Measurements from ENCODE around the gene AKAP11.

Gene AKAP11

DNA sequence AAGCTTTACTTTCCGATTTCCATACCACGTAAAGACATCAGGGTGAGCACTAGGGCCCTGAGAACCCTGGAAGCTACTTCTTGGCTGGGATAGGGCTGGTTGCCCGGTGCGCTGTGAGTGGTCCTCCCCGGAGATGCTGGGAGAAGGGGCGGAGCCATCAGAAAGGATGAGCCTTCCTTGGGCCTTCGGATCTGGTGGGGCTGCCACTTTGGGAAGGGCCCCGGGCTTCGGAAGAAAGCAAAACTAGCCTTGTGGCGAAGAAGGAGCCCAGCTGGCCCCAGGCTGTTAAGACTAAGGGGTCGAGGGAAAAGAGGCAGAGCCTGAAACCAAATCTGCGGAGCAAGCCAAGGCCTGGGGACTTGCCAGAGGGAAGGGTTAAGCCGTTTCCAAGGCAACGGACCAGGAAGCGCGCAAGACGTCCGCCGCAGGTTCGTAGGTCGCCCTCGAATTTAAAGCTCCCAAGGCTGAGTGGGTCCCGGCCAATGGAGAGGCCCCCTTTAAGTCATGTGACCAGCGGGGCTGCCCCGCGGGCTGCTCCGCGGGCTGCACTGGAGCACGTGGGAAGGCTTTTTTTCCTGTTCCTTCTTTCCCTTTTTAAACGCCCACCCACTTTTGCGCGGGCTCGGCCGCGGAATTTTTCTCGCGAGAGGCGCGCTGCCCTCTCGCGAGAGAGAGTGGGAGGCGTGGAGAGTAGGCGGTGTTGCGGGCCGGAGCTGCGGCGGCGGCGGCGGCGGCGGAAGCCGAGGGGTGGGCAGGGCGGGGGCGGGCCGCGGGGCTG lies 426 bp upstream of the AKAP11 start:
- peak overlapping the region; percentile 84 for H3K4me3 ChIP-seq (ENCODE audit: low read length)
- TF ChIP-seq CTCF (conservative IDR thresholded peaks at IDR 0.05; ENCODE audit: low read length), result no peak
- DNase-seq (ENCODE audit: low read depth), result peak; percentile 99

DNA sequence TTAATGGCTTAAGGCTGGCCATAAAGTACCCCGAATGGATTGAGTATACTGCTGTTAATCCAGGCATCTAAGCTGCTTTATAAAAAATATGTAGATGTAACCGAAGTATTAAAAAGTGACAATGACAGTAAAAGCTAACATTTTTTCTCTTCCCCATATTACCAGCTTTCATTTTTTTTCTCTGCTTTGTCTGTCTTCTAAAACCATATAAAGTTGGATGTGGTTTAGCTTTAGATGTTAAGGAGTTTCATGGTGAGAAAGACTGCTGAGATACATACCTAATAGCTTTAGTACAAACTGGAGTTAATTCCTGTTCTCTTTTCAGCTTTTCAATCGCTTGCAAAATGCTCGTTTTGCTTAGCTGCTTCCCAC lies 838 bp downstream of the AKAP11 start:
- no peak for DNase-seq (ENCODE audit: low read depth)
- peak overlapping the region; percentile 84 for H3K4me3 ChIP-seq (ENCODE audit: low read length)
- TF ChIP-seq CTCF (conservative IDR thresholded peaks at IDR 0.05; ENCODE audit: low read length), result no peak

GRCh38 chr13:42274386-42275097 lies 2.6 kb downstream of the AKAP11 start:
- no peak for TF ChIP-seq CTCF (conservative IDR thresholded peaks at IDR 0.05; ENCODE audit: low read length)
- no peak for DNase-seq (ENCODE audit: low read depth)
- H3K4me3 ChIP-seq (ENCODE audit: low read length), result no peak overlapping the region

- H3K4me3 ChIP-seq (ENCODE audit: low read length), result no peak overlapping the region
- DNase-seq (ENCODE audit: low read depth), result no peak
- no peak for TF ChIP-seq CTCF (conservative IDR thresholded peaks at IDR 0.05; ENCODE audit: low read length)
These were observed 3.1 kb downstream of the AKAP11 start for GRCh38 chr13:42275098-42275471.

DNA sequence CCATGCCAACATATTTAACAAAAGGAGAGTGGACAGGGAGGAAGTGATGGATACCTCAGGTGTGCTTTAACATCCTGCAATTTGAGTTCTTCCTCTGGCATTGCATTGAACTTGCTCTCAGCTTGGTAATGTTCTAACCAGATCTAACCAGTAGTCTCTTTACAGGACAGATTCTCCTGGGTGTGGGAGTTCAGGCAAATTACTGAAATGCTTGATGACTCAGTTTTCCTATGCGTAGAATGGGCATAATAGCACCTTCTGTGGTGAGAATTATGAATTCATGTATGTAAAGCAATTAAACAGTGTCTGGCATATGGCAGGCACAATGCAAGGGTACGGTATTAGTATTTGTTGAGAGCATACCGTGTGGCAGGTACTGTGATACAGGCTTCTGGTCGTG lies 3.6 kb downstream of the AKAP11 start:
- H3K4me3 ChIP-seq (ENCODE audit: low read length), result no peak overlapping the region
- no peak for DNase-seq (ENCODE audit: low read depth)
- TF ChIP-seq CTCF (conservative IDR thresholded peaks at IDR 0.05; ENCODE audit: low read length), result no peak

DNA sequence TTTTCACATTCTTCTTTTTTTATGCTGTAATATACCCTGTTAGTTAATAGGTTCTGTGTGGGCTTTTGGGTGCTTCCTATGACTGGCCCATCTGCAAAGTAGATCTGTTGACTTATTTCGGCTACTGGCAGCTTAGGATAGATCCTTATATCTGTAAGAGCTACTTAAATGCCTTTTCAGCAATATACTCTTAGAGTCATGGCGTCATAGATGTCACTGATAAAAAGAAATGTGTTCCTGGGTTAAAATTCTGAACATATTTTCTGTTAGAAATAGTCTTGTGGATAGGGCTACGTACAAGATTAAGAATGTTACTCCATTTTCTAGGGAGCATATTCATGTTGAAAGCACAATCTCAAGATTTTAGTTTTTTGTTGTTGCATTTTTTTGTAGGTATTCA lies 4.7 kb downstream of the AKAP11 start:
- H3K4me3 ChIP-seq (ENCODE audit: low read length), result no peak overlapping the region
- peak; percentile 20 for DNase-seq (ENCODE audit: low read depth)
- no peak for TF ChIP-seq CTCF (conservative IDR thresholded peaks at IDR 0.05; ENCODE audit: low read length)

Data from AG10803 (cell line).